SK-N-SH (cell line): Measurements from ENCODE around the gene MBD3. TPM values are rescaled to one million over a fixed set of nuclear protein-coding genes. Genes with fewer than 3 reads are reported as not detected.

ENCODE experiments used
- CTCF ChIA-PET: fragments of 300-600, 350-600 bp; formaldehyde crosslinking; extraction: SDS; loops from one replicate; lab custom pipeline; 2021; lab: Yijun Ruan, JAX
- POLR2A ChIA-PET: fragments of 350-600 bp; sonication (Branson Sonifier 250); formaldehyde crosslinking; extraction: SDS; loops from one replicate; lab custom pipeline; 2020; ENCODE audit warnings: antibody characterized with exemption, inconsistent platforms; lab: Yijun Ruan, JAX
- DNase-seq: peaks from one replicate; pipeline ENCODE4 v3.0.0; 2012
- H2AFZ ChIP-seq: fragments of 200-600 bp; sonication (generic); 2 replicates; pipeline ENCODE4 v1.8.1; 2016; ENCODE audit warnings: antibody characterized with exemption, mild to moderate bottlenecking, low read depth
- H3F3A ChIP-seq: fragments of 200-600 bp; sonication (generic); replicated peaks from 2 replicates; pipeline ENCODE3; 2016; ENCODE audit warnings: antibody characterized with exemption, mild to moderate bottlenecking; ENCODE audit not compliant: insufficient read depth
- H3K27ac ChIP-seq, 2 experiments: fragments of 200-500 bp in 1 of 2; fragments of 200-600 bp in 1 of 2; sonication (Bioruptor generic) in 1 of 2; sonication (generic), shearing (Covaris generic) in 1 of 2; 2 replicates each; pipeline versions ENCODE4 v1.5.1 to v1.6.1; 2014 to 2016; ENCODE audit warnings: low read depth in 2 of 2, inconsistent platforms in 1 of 2, low read length in 1 of 2, mild to moderate bottlenecking in 1 of 2, mixed read lengths in 1 of 2
- H3K27me3 ChIP-seq: fragments of 200-600 bp; sonication (generic), shearing (Covaris generic); 2 replicates; pipeline ENCODE4 v1.6.1; 2016; ENCODE audit warnings: mixed run types; ENCODE audit not compliant: insufficient read depth
- H3K36me3 ChIP-seq, 2 experiments: fragments of 200-500 bp in 1 of 2; fragments of 200-600 bp in 1 of 2; sonication (Bioruptor generic) in 1 of 2; sonication (generic) in 1 of 2; replicated peaks in 1 of 2; 2 replicates each; pipeline versions ENCODE3 to v1.5.1; 2014 to 2016; ENCODE audit warnings: low read length in 1 of 2, mild to moderate bottlenecking in 1 of 2; ENCODE audit not compliant: insufficient read depth in 2 of 2, control insufficient read depth in 1 of 2
- H3K4me1 ChIP-seq, 2 experiments: fragments of 200-500 bp in 1 of 2; fragments of 200-600 bp in 1 of 2; sonication (Bioruptor generic) in 1 of 2; sonication (generic), shearing (Covaris generic) in 1 of 2; 2 replicates each; pipeline versions ENCODE4 v1.5.1 to v1.6.1; 2014 to 2016; ENCODE audit warnings: low read depth in 1 of 2, low read length in 1 of 2, mixed run types in 1 of 2; ENCODE audit not compliant: insufficient read depth in 2 of 2, control insufficient read depth in 1 of 2
- H3K4me2 ChIP-seq: fragments of 200-600 bp; sonication (generic), shearing (Covaris generic); 2 replicates; pipeline ENCODE4 v1.6.1; 2017; ENCODE audit warnings: mixed run types
- H3K4me3 ChIP-seq, 2 experiments: fragments of 200-500 bp in 1 of 2; fragments of 200-600 bp in 1 of 2; sonication (Bioruptor generic) in 1 of 2; sonication (generic), shearing (Covaris generic) in 1 of 2; 2 replicates each; pipeline versions ENCODE4 v1.5.1 to v1.8.1; 2014 to 2016; ENCODE audit warnings: low read depth in 2 of 2, inconsistent platforms in 1 of 2, low read length in 1 of 2, mild to moderate bottlenecking in 1 of 2, mixed read lengths in 1 of 2, moderate library complexity in 1 of 2
- H3K79me2 ChIP-seq: fragments of 200-600 bp; sonication (generic); 2 replicates; pipeline ENCODE4 v1.8.1; 2017; ENCODE audit warnings: mild to moderate bottlenecking; ENCODE audit not compliant: insufficient read depth
- H3K9ac ChIP-seq: fragments of 200-600 bp; sonication (generic); 2 replicates; pipeline ENCODE4 v1.6.1; 2017; ENCODE audit warnings: mixed run types
- H3K9me2 ChIP-seq: fragments of 200-600 bp; sonication (generic); 2 replicates; pipeline ENCODE4 v1.6.1; 2017; ENCODE audit warnings: mixed run types
- H3K9me3 ChIP-seq: fragments of 200-600 bp; sonication (generic); 2 replicates; pipeline ENCODE4 v1.6.1; 2017; ENCODE audit warnings: mixed run types, mild to moderate bottlenecking, moderate library complexity
- H4K20me1 ChIP-seq: fragments of 200-600 bp; sonication (generic); 2 replicates; pipeline ENCODE4 v1.6.1; 2017; ENCODE audit warnings: mild to moderate bottlenecking, mixed run types; ENCODE audit not compliant: insufficient read depth
- CHD2 ChIP-seq: fragments of 150-350 bp; IDR thresholded peaks from 2 replicates; pipeline ENCODE4 v1.6.1; 2018; ENCODE audit warnings: low read length; ENCODE audit not compliant: partially characterized antibody
- ELF1 ChIP-seq: IDR thresholded peaks from 2 replicates; pipeline ENCODE4 v1.4.0; 2012
- EP300 ChIP-seq, 2 experiments: IDR thresholded peaks; 2 replicates each; pipeline versions ENCODE4 v1.4.0 to v1.6.1; 2012; ENCODE audit warnings: borderline replicate concordance in 1 of 2, low read depth in 1 of 2, low read length in 1 of 2
- FOSL2 ChIP-seq: IDR thresholded peaks from 2 replicates; pipeline ENCODE4 v1.4.0; 2012; ENCODE audit warnings: low read depth, mild to moderate bottlenecking, moderate library complexity, borderline replicate concordance
- FOXJ3 ChIP-seq: sonication (generic); formaldehyde crosslinking; IDR thresholded peaks from 2 replicates; pipeline ENCODE4 v1.5.1; 2020; ENCODE audit warnings: mild to moderate bottlenecking, missing genetic modification reagents
- FOXM1 ChIP-seq: IDR thresholded peaks from 2 replicates; pipeline ENCODE4 v1.4.0; 2012; ENCODE audit warnings: low read depth, mild to moderate bottlenecking
- GATA2 ChIP-seq: sonication (generic); formaldehyde crosslinking; IDR thresholded peaks from 2 replicates; pipeline ENCODE4 v1.5.0; 2020; ENCODE audit warnings: mild to moderate bottlenecking, missing genetic modification reagents
- MEF2A ChIP-seq: IDR thresholded peaks from 2 replicates; pipeline ENCODE4 v1.4.0; 2012; ENCODE audit warnings: low read depth, borderline replicate concordance
- MXI1 ChIP-seq: IDR thresholded peaks from 2 replicates; pipeline ENCODE4 v1.6.1; 2012; ENCODE audit warnings: mild to moderate bottlenecking, low read depth, low read length, improper control_type of control experiment
- RAD21 ChIP-seq: IDR thresholded peaks from 2 replicates; pipeline ENCODE4 v1.6.1; 2012; ENCODE audit warnings: mild to moderate bottlenecking, low read length
- RCOR1 ChIP-seq: fragments of 150-350 bp; IDR thresholded peaks from 2 replicates; pipeline ENCODE4 v1.6.1; 2017; ENCODE audit warnings: antibody characterized with exemption, low read length
- RFX5 ChIP-seq: IDR thresholded peaks from 2 replicates; pipeline ENCODE4 v1.6.1; 2012; ENCODE audit warnings: mild to moderate bottlenecking, improper control_type of control experiment, low read length
- SIN3A ChIP-seq: IDR thresholded peaks from 2 replicates; pipeline ENCODE4 v1.6.1; 2012; ENCODE audit warnings: low read depth, mild to moderate bottlenecking, low read length, moderate library complexity, borderline replicate concordance
- TAF1 ChIP-seq: IDR thresholded peaks from 2 replicates; pipeline ENCODE4 v1.6.1; 2012; ENCODE audit warnings: low read depth, mild to moderate bottlenecking, low read length, moderate library complexity, borderline replicate concordance
- TCF12 ChIP-seq: IDR thresholded peaks from 2 replicates; pipeline ENCODE4 v1.4.0; 2012
- WGBS: methylation state at CpG from one replicate; pipeline ENCODE4 v1.1.6; 2017; ENCODE audit warnings: low lambda C conversion rate; 5-methylcytosine and 5-hydroxymethylcytosine counted together
- polyA plus RNA-seq, 3 experiments: library from polyadenylated mRNA; depleted of rRNA; stranded (reverse); fragments of >200 nt; gene quantifications; 2 replicates each; pipeline ENCODE4 v1.2.3, GENCODE V29; 2012
- TF ChIP-seq, protein P1 (sequence below): IDR thresholded peaks from 2 replicates; pipeline ENCODE4; 2012
- TF ChIP-seq, protein P2 (sequence below): fragments of 150-350 bp; IDR thresholded peaks from 2 replicates; pipeline ENCODE4 v1.6.1; 2017; ENCODE audit warnings: antibody characterized with exemption, low read length, low read depth, borderline replicate concordance
- TF ChIP-seq, protein P3 (sequence below): IDR thresholded peaks from 2 replicates; pipeline ENCODE4 v1.4.0; 2012; ENCODE audit warnings: low read depth, borderline replicate concordance
- TF ChIP-seq, protein P4 (sequence below): IDR thresholded peaks from 2 replicates; pipeline ENCODE4 v1.6.1; 2012; ENCODE audit warnings: mild to moderate bottlenecking, low read depth, low read length, moderate library complexity
- TF ChIP-seq, protein P5 (sequence below): fragments of 200-600 bp; sonication (generic); IDR thresholded peaks from 2 replicates; pipeline ENCODE4 v1.6.1; 2017; ENCODE audit warnings: antibody characterized with exemption, mild to moderate bottlenecking, moderate library complexity

Gene MBD3
- polyA plus RNA-seq, 1 of the 3 experiments (the other 2 are of a cell fraction): 96.5 TPM

DNA sequence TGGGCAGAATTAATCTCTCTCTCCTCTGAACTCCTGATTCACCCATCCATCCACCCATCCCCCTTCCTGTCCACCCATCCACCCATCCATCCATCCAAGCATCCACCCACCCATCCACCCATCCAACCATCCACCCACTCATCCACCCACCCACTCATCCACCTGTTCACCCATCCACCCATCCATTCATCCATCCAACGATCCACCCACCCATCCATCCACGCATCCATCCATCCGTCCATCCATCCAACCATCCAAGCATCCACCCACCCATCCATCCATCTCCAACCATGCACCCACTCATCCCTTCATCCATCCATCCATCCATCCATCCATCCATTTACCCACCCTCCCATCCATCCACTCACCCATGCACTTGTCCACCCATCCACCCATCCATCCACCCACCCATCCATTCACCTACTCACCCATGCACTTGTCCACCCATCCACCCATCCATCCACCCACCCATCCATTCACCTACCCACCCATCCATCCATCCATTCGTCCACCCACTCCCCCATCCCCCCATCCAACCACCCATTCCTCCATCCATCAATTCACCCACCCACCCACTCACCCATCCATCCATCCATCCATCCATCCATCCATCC, 43.2 kb downstream of the MBD3 start:
- no peak for TF ChIP-seq MEF2A
- TF ChIP-seq, protein P1, sequence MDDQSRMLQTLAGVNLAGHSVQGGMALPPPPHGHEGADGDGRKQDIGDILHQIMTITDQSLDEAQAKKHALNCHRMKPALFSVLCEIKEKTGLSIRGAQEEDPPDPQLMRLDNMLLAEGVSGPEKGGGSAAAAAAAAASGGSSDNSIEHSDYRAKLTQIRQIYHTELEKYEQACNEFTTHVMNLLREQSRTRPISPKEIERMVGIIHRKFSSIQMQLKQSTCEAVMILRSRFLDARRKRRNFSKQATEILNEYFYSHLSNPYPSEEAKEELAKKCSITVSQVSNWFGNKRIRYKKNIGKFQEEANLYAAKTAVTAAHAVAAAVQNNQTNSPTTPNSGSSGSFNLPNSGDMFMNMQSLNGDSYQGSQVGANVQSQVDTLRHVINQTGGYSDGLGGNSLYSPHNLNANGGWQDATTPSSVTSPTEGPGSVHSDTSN: no peak
- TF ChIP-seq RAD21: no peak
- TF ChIP-seq, protein P2, sequence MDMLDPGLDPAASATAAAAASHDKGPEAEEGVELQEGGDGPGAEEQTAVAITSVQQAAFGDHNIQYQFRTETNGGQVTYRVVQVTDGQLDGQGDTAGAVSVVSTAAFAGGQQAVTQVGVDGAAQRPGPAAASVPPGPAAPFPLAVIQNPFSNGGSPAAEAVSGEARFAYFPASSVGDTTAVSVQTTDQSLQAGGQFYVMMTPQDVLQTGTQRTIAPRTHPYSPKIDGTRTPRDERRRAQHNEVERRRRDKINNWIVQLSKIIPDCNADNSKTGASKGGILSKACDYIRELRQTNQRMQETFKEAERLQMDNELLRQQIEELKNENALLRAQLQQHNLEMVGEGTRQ: no peak
- TF ChIP-seq, protein P3, sequence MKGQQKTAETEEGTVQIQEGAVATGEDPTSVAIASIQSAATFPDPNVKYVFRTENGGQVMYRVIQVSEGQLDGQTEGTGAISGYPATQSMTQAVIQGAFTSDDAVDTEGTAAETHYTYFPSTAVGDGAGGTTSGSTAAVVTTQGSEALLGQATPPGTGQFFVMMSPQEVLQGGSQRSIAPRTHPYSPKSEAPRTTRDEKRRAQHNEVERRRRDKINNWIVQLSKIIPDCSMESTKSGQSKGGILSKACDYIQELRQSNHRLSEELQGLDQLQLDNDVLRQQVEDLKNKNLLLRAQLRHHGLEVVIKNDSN: no peak
- TF ChIP-seq ELF1: no peak
- no peak for TF ChIP-seq FOXJ3 (CRISPR knock-in tag)
- TF ChIP-seq MXI1: no peak
- no peak for TF ChIP-seq GATA2
- no peak for TF ChIP-seq FOSL2
- no peak for TF ChIP-seq EP300 (IDR thresholded peaks at IDR 0.05; ENCODE audit: borderline replicate concordance in 1 of 2, low read depth in 1 of 2, low read length in 1 of 2)
- no peak for TF ChIP-seq SIN3A
- TF ChIP-seq RFX5: no peak
- no peak for TF ChIP-seq FOXM1
- no peak for TF ChIP-seq TCF12
- no peak for TF ChIP-seq TAF1
- TF ChIP-seq RCOR1: no peak
- no peak for TF ChIP-seq CHD2
- TF ChIP-seq, protein P4, sequence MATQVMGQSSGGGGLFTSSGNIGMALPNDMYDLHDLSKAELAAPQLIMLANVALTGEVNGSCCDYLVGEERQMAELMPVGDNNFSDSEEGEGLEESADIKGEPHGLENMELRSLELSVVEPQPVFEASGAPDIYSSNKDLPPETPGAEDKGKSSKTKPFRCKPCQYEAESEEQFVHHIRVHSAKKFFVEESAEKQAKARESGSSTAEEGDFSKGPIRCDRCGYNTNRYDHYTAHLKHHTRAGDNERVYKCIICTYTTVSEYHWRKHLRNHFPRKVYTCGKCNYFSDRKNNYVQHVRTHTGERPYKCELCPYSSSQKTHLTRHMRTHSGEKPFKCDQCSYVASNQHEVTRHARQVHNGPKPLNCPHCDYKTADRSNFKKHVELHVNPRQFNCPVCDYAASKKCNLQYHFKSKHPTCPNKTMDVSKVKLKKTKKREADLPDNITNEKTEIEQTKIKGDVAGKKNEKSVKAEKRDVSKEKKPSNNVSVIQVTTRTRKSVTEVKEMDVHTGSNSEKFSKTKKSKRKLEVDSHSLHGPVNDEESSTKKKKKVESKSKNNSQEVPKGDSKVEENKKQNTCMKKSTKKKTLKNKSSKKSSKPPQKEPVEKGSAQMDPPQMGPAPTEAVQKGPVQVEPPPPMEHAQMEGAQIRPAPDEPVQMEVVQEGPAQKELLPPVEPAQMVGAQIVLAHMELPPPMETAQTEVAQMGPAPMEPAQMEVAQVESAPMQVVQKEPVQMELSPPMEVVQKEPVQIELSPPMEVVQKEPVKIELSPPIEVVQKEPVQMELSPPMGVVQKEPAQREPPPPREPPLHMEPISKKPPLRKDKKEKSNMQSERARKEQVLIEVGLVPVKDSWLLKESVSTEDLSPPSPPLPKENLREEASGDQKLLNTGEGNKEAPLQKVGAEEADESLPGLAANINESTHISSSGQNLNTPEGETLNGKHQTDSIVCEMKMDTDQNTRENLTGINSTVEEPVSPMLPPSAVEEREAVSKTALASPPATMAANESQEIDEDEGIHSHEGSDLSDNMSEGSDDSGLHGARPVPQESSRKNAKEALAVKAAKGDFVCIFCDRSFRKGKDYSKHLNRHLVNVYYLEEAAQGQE: no peak
- TF ChIP-seq, protein P5, sequence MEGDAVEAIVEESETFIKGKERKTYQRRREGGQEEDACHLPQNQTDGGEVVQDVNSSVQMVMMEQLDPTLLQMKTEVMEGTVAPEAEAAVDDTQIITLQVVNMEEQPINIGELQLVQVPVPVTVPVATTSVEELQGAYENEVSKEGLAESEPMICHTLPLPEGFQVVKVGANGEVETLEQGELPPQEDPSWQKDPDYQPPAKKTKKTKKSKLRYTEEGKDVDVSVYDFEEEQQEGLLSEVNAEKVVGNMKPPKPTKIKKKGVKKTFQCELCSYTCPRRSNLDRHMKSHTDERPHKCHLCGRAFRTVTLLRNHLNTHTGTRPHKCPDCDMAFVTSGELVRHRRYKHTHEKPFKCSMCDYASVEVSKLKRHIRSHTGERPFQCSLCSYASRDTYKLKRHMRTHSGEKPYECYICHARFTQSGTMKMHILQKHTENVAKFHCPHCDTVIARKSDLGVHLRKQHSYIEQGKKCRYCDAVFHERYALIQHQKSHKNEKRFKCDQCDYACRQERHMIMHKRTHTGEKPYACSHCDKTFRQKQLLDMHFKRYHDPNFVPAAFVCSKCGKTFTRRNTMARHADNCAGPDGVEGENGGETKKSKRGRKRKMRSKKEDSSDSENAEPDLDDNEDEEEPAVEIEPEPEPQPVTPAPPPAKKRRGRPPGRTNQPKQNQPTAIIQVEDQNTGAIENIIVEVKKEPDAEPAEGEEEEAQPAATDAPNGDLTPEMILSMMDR: no peak
- no peaks in the 10 kb centered on the region for H3K27me3 ChIP-seq
- H3K36me3 ChIP-seq: no peaks in the 10 kb centered on the region
- H3K4me3 ChIP-seq: no peak overlapping the region
- H3F3A ChIP-seq: peaks cover 4% of the 10 kb centered on the region
- no peaks in the 10 kb centered on the region for H3K9me2 ChIP-seq
- WGBS: 82% methylated on average over 4 of the region's 4 CpGs
- H4K20me1 ChIP-seq: peaks cover 9% of the 10 kb centered on the region; the same call in 1 of the 2 replicates
- peaks cover 5% of the 10 kb centered on the region; the same call in 1 of the 2 replicates for H3K79me2 ChIP-seq
- no peak overlapping the region for H2AFZ ChIP-seq
- DNase-seq: no peak
- CTCF ChIA-PET: interaction anchor here (1.7 to 1.9 kb wide), 2 partner anchors 123 to 277 kb away, joined by 5 to 8 read pairs; no protein-coding TSS in a partner anchor
- no peak overlapping the region for H3K27ac ChIP-seq
- H3K9me3 ChIP-seq: no peaks in the 10 kb centered on the region
- H3K4me2 ChIP-seq: no peak overlapping the region
- H3K4me1 ChIP-seq: no peaks in the 10 kb centered on the region; a peak in 1 of 4 replicates
- no peak overlapping the region for H3K9ac ChIP-seq
- POLR2A ChIA-PET: no interaction called here
